GM21723 (cell line): ENCODE results near the gene ATXN10.
"Not testable (repeated sequence)": the region's sequence is repeated elsewhere in the genome, so short reads cannot be mapped to it uniquely, and the experiment has no call there.

Experiments used
- ATAC-seq: cut with Tn5 transposase; IDR thresholded peaks from one replicate; pipeline ENCODE4 v1.9.1; 2021; ENCODE audit warnings: mild to moderate bottlenecking, moderate library complexity; ENCODE audit not compliant: unreplicated experiment

Gene ATXN10

DNA sequence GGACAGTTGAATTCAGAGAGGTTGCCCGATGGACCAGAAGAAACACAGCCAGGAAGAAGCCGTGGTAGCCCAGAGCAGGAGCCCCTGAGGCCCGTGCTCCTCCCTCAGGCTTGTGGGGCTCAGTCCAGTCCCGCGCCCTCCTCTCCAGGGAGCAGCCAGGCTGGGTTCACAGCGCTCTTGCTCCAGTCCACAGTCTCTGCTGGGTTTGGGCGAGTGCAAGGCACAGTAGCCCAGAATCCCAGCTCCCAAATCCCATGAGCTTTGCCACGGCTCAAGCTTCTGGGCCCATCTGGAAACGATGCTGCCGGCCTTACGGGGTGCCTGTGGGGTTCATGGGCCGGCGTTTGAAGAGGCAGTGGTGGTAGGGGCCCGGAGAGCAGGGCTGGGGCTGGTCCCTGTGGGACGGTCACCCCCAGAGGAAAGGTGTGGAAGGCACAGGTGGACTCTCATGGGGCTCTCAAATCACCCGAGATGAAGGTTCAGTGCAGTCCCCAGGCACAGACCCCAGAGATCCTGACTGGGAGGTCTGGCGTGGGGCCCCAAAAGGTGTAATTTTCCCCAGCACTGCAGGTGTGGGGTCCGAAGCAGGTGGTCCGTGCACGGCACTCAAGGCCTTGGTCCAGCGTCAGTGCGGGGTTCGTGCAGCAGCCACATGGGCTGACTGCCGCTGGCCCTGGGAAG is 30.6 kb upstream of the ATXN10 start:
- no peak for ATAC-seq

DNA sequence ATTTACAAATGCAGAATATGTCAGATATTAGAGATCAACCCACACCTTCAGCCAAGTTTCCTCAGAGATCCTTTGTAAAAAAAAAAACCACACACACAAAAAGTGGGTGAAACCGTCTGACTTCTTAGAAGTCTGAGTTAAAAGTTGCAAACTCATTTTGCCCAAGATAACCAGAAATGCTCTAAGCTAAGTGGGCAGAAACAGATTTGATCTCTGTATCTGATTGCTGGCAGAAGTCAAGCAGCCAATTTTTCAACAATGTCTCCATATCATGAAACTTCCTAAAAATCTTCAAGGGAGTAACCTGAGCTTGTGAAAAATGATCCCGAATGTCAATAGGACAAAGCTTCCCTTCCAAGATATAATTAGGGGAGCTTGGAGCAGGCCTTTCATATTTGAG is 28.6 kb upstream of the ATXN10 start:
- no peak for ATAC-seq

GRCh38 chr22:45644714-45645113 is 26.9 kb upstream of the ATXN10 start:
- ATAC-seq = no peak

DNA sequence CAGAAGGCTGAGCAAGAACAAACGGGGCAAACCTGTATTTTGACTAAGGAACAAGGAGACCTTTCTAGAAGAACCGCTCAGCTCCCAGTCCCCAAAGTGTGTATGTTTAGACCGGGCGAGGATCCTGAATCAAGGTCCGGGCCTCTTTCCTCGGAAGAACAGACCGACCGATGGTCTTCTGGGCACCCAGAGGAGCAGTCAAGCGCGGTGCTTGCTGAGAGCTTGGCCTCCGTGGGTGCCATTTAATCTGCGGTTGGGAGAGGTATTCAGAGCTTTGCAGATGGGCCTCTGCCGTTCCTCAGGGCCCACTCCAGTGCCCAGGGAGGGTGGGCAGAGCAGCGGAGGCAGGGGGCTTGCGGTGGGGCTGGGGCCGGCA is 26.5 kb upstream of the ATXN10 start:
- no peak for ATAC-seq

DNA sequence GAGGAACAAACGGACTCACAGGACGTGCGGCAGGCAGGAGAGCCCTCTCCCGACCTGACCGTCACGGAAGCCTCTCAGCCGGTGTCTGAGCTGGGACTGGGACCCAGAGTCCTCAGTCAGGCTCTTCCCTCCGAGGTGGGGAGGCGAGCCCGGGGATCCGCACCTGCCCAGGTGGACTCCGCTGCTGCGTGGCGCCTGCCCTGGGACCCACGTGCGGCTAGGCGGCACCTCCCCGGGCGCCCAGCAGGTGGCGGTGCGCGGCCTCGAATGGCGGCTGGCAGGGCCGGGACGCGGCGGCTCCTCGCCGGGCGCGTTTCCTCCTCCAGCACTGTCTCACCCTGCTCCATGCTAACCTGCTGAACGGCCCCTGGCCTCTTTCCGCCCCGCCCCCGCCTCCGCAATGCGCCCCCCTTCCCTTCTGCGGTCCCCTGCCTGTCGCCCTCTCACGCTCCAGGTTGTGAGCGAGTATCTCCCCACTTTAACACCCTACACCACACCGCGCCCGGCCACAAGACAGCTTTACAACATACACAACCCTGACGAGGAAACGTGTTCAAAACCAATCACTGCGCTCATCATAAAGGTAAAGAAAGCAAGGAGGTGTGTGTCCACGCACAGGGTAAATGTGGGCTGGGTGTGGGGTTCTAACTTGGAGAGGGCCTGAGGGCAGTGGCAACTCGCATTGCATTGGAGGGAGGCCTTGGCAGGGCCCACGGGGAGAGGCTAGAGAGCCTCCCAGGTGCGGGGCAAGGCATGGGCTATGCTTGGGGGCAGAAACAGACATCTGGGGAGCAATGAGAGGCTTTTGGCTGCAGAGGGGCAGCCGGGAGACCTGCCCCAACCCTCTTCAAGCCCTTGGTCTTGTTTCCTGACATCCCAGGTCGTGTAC is 25.9 kb upstream of the ATXN10 start:
- ATAC-seq = no peak

DNA sequence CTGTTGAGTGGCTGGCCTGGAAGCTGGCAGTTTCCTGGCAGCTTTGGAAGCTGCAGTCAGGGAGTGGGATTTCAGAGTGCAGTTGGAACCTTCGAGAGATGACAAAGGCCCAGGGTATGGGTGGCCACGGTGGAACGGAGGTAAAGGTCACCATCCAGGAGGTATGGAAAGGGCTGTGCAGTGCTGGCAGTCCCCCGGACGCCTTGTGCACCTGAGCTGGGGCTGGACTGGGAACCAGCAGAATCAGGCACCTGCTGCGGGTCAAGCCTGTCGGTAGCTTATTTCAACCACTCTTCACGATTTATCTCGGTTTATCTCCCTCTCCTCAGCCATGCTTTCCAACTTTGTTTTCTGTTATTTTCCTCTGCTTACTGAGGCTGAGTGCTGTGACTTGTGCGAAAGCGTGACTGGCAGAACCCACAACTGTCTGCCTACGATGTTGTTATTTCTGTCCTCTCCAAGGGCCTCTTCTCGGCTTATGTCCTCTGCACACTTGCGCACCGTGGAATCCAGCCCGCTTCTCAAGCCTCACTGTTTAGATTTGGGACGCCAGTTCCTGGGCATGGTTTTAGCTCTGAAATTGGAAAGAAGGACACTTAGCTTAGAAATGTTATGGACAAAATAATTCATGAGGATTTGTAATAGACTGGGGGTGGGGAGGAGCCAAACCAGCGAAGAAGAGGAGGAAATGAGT is 24.0 kb upstream of the ATXN10 start:
- ATAC-seq = no peak

GRCh38 chr22:45648301-45649117 is 23.1 kb upstream of the ATXN10 start:
- ATAC-seq = no peak

GRCh38 chr22:45649809-45650208 is 21.8 kb upstream of the ATXN10 start:
- no peak for ATAC-seq

DNA sequence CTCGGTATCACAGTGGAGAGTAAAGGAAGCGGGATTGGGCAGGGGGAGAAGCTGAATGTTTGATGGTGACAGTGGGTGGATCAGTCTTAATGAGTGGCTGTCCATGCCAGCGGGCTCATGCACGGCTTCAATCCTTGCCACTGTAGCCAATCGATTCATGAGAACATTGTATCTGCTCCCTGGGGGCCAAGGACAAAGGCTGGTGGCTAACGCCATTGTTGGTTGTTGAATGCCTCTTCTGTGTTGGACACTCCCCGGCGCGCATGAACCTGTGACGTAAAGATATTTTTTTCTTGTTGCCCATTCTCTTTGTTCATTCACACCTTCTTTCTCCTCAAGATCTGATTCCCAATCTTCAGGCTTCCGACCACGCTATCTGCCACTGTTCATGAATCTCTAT is 20.9 kb upstream of the ATXN10 start:
- ATAC-seq = no peak

- no peak for ATAC-seq
These were observed 19.6 kb upstream of the ATXN10 start for GRCh38 chr22:45651931-45652528.

- ATAC-seq = no peak
These were observed 15.1 kb upstream of the ATXN10 start for GRCh38 chr22:45656577-45656976.

DNA sequence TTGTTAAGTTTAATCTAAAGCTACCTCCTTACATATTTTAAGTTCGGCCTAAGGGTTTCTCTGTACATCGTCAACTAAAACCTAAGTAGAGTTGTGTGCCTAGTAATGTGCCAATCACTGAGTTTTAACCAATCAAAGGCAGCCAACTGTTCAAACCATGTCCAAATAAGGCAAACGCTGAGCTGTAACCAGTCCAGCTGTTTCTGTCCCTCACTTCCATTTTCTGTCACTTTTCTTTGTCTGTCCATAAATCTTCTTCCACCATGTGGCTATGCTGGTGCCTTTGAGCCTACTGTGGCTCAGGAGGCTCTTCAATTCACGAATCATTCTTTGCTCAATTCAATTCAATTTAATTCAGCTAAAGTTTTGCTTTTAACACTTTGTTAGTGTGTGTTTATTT is 13.9 kb upstream of the ATXN10 start:
- no peak for ATAC-seq

- no peak for ATAC-seq
These were observed 7.4 kb upstream of the ATXN10 start for GRCh38 chr22:45664136-45664646.

- ATAC-seq = no peak
These were observed 4.1 kb upstream of the ATXN10 start for GRCh38 chr22:45667486-45667885.

DNA sequence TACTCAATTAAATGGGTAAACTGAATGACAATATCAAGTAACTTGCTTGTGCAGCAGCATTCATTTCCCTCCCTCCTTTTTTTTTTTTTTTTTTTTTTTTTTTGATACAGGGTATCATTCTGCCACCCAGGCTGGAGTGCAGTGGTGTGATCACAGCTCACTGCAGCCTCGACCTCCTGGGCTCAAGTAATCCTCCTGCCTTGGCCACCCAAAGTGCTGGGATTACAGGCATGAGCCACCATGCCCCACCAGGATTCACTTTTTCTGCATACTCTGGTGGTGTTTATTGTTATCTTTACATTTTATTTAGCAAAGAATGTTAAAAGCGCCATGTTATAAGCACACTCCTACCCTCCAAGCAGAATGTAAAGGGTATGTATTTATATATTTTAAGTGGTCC is 1.3 kb upstream of the ATXN10 start:
- not testable (repeated sequence) for ATAC-seq

DNA sequence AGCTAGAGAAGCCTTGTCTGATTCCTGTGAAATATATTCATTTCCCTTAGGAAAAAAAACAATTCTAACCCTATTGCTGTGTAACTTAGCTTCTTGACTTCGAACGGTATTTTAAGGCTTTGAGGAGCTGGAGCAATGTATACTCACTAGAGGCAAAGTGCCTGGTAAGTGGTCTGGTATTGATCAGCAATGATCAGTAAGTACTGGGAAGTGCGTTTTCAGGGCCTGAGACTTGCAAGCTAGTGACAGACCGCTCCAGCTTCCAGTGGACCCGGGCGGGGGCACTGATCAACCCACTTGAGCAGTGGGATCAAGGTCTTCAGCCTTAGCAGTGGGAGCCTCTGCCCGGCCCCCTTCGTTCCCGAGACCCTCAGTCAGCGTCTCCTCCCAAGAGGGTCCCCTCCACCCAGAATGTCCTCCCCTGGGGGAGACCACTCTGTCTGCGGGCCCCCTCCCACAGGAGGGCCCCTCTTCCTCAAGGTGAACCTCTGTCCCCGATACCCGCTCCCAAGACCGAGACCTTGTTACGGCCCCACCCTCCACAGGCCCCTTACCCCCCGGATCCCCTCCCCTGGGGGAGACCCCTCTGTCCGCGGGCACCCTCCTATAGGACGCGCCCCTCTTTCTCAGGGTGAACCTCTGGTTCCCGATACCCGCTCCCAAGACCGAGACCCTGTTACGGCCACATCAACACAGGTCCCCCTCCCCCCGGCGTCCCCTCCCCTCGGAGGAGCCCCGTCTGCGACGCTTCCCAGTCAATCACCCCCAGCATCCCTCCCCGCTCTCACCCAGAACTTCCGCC is 452 bp upstream of the ATXN10 start:
- peak; percentile 7 for ATAC-seq

DNA sequence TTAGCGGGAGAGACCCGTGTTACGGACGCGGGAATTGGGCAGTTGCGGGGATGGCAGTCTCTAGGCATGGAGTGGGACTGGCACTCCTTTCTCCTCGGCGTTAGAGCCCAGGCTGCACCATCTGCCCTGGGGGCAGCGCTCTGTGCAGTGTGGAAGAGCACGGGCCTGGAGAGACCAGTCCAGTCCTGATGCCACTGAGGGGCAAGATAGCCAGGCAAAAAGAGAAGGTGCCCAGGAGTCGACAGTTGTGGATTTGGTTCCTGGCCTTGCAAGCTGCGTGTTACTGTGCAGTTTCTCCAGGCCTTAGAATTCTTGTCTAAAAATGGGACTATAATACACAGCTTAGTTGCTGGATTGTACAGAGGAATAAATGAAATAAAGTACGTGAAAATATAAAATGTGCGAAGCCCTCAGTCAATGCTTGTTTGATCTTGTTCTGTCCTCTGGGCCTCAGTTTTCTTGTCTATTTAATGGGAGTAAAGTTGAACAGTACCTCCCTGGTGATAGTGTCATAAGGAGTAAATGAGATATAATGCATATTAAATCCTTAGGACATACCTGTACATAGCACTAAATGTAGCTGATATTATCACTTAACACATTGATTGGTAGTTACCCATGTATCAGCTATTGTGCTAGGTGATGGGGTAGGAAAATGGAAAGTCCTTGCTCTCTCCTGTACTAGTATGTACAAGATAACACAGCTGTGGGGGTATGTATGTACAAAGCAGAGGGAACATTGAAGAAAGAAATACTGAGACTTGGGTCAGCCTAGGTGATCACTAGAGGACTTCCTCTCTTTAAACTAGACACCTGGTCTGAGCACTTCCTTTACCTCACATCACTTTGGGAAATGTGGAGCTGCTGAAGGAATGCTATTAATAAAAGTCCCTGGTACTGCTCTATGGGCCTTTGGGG is 1.2 kb downstream of the ATXN10 start:
- ATAC-seq = no peak

DNA sequence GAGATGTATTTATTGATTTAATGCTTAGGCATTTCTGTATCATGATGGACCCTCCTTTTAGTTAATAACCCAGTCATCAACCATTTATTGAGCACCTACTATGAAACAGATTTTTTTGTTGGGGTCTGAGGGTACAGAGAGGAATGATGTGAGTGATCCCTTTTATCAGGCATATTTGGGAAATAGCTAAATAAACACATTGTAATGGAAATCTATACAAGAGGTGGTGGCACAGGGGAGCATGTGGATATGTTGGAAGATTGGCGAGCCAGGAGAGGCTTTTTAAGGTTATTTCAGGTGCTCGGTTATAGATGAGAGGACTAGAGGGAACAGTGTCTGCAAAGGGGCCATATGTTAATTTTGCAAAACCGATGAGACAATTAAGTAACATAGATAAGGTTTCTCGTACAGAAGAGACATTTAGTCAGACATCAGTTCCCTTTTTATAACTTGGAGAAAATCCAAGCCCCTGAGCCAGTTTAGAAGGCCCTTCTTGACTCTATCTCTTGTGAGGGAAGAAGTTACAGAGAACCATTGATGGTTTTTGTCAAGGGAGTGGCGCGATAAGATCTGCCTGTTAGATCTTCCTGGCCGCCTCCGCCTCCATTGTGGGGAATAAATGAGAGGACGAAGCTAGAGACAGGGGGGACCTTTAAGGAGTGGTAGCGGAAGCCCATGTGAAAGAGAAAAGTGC is 2.0 kb downstream of the ATXN10 start:
- no peak for ATAC-seq
